Epithelial cell of esophagus (primary cell): ENCODE results near the gene ITGA1.

ENCODE experiments used
- DNase-seq: peaks from one replicate; pipeline ENCODE4 v3.0.0; 2010; ENCODE audit warnings: low read depth
- H3K4me3 ChIP-seq: 2 replicates; pipeline ENCODE4 v1.5.1; 2011; ENCODE audit warnings: mild to moderate bottlenecking, low read length, control low read depth
- TF ChIP-seq, protein P1 (sequence below): IDR thresholded peaks from 2 replicates; pipeline ENCODE4 v1.5.1; 2011; ENCODE audit warnings: low read depth, mild to moderate bottlenecking, low read length, control low read depth, inconsistent platforms; ENCODE audit not compliant: insufficient read depth; ENCODE audit errors: missing control alignments

The ITGA1 gene

DNA sequence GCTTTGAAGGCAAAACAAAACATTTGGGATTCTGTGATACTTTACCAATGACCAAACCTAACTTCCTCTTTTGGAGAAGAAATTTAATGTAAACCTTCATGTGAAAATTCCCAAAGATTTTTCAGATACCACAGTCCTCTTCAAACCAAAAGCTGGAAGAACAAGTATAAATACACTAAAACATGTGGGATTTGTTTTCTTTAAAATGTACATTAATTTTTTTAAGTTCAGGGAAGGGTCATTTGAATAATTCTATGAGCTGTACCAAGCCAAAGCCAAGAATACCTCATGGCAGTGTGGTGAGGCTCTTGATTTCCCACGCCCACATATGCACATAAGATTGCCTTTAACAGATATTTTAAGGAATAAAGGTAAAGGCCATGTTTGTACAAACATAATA lies 28.4 kb upstream of the ITGA1 start:
- TF ChIP-seq, protein P1, sequence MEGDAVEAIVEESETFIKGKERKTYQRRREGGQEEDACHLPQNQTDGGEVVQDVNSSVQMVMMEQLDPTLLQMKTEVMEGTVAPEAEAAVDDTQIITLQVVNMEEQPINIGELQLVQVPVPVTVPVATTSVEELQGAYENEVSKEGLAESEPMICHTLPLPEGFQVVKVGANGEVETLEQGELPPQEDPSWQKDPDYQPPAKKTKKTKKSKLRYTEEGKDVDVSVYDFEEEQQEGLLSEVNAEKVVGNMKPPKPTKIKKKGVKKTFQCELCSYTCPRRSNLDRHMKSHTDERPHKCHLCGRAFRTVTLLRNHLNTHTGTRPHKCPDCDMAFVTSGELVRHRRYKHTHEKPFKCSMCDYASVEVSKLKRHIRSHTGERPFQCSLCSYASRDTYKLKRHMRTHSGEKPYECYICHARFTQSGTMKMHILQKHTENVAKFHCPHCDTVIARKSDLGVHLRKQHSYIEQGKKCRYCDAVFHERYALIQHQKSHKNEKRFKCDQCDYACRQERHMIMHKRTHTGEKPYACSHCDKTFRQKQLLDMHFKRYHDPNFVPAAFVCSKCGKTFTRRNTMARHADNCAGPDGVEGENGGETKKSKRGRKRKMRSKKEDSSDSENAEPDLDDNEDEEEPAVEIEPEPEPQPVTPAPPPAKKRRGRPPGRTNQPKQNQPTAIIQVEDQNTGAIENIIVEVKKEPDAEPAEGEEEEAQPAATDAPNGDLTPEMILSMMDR: no peak
- no peak overlapping the region for H3K4me3 ChIP-seq
- DNase-seq: no peak

GRCh38 chr5:52760695-52761366 lies 26.9 kb upstream of the ITGA1 start:
- no peak for DNase-seq

DNA sequence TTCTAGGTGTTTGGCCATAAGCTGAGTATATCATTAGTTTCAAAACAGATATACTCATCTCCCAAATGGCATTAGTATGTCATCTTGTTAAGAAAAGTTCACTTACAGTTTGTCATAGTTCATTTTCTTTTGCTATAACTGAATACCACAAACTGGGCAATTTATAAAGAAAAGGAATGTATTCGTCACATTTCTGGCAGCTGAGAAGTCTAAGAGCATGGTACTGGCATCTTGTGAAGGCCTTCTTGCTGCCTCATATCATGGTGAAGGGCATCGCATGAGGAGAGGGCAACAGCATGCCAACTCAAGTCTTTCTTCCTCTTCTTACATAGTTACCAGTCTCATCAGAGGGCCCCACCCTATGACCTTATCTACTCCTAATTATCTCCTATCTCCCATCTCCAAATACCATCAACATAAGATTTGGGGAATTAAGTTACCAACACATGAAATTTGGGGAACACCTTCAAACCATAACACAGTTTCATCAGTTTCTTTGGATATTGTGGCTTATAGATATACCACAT lies 20.4 kb upstream of the ITGA1 start:
- no peak for DNase-seq
- no peak overlapping the region for H3K4me3 ChIP-seq
- TF ChIP-seq, protein P1: no peak

More at GRCh38 chr5:52760695-52761366, 26.9 kb upstream of the ITGA1 start:
- TF ChIP-seq, protein P1: no peak
- no peak overlapping the region for H3K4me3 ChIP-seq

GRCh38 chr5:52767766-52768480 lies 19.8 kb upstream of the ITGA1 start:
- H3K4me3 ChIP-seq: no peak overlapping the region
- DNase-seq: peak; percentile 9
- TF ChIP-seq, protein P1: no peak

DNA sequence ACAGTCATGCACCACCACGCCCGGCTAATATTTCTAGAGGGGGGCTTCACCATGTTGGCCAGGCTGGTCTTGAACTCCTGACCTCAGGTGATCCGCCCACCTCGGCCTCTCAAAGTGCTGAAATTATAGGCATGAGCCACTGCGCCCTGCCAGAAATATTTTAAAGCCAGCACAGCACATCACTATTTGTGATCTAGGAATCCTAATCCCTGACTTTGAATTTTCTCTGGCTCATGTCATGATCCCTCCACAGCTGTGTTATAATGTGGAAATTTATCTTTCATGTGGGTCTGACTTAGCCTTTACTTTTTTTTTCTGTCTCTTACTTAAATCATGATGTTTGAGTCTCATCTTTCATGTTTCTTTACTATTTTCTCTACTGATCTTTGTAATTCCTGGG lies 18.7 kb upstream of the ITGA1 start:
- no peak for DNase-seq
- TF ChIP-seq, protein P1: no peak
- no peak overlapping the region for H3K4me3 ChIP-seq

- H3K4me3 ChIP-seq: no peak overlapping the region
- TF ChIP-seq, protein P1: no peak
- DNase-seq: no peak
These were observed 17.3 kb upstream of the ITGA1 start for GRCh38 chr5:52770287-52770939.
